ES-I3 (cell line): ENCODE results near the gene SHH.

Experiments
- H3K36me3 ChIP-seq: 2 replicates; pipeline ENCODE4 v1.6.1; 2013; ENCODE audit warnings: mild to moderate bottlenecking, low read length, control low read depth, moderate library complexity; ENCODE audit not compliant: insufficient read depth
- H3K4me1 ChIP-seq: 2 replicates; pipeline ENCODE4 v1.6.1; 2013; ENCODE audit warnings: mild to moderate bottlenecking, control low read depth, low read length; ENCODE audit not compliant: insufficient read depth
- H3K9ac ChIP-seq: 2 replicates; pipeline ENCODE4 v1.6.1; 2013; ENCODE audit warnings: low read depth, mild to moderate bottlenecking, low read length, moderate library complexity
- H3K9me3 ChIP-seq: 2 replicates; pipeline ENCODE4 v1.6.1; 2013; ENCODE audit warnings: mild to moderate bottlenecking, low read length, moderate library complexity; ENCODE audit not compliant: control insufficient read depth, insufficient read depth

The SHH gene

DNA sequence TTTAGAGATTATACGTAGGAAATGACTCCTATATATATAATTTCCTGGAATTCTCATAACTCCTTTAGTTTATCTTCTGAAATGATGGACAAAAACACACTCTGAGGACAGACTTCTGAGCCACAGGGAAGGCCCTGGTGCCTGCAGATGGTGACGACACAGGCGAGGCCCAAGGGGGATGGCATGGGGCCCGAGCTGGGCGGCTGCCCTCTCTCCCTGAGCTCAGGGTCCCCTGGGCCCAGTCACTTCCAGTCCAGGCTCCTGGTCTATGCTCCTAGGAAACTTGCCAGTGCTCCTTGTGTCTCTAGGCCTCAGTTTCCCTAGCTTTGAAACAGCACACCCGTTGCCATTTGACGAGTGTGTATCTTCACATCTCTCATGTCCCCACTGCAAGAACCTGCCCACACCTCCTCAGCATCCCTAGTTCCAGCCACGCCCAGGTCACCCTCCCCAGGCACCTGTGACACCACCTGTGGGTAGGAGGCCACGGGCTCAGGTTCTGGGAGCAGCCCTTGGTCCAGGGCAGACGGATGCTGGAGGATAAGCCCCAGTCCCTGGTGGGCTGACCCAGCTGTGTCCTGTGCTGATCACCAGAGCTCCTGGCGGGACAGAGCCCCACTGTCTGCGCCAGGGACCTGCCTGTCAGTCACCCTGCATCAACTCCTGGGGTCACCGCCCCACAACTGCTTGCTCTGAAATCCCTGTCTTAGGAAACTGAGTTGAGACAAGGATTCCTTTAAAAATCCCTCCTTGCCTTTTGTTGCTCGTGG, 23.4 kb upstream of the SHH start:
- no peaks in the 10 kb centered on the region for H3K4me1 ChIP-seq
- H3K9ac ChIP-seq: no peak overlapping the region
- no peaks in the 10 kb centered on the region for H3K36me3 ChIP-seq
- H3K9me3 ChIP-seq: no peaks in the 10 kb centered on the region

DNA sequence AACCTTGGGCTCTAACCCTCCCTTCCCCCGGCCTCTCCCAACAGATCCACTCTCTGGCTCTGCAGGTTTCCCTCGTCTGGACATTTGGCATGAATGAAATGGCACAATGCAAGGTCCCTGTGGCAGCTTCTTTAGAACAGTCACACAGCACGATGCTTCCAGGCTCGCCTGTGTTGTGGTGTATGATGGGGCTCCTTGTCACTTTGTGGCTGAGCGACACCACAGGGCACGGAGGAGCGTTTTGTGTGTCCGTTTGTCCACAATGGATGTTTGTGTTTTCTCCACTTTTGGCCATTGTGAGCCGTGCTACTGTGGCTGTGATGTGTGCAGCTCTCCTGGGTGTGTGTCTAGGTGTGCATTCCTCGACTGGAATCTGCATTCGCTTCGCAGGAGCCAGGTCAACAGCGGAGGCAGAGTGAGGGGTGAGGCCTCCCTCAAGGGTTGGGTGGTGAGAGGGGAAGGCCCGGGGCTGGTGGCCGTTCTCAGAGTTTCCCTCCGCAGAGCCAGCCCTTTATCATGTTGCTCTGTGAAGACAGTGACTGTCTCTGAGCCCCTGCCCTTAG, 22.3 kb upstream of the SHH start:
- Histone ChIP-seq H3K9me3 (no peaks in the 10 kb centered on the region), H3K9ac (no peak overlapping the region), H3K36me3 (no peaks in the 10 kb centered on the region), H3K4me1 (no peaks in the 10 kb centered on the region)

- no peaks in the 10 kb centered on the region for H3K9me3 ChIP-seq
These were observed 21.4 kb upstream of the SHH start for GRCh38 chr7:155833651-155834050.

GRCh38 chr7:155832581-155832981, 20.3 kb upstream of the SHH start:
- Histone ChIP-seq H3K36me3 (no peaks in the 10 kb centered on the region), H3K9ac (no peak overlapping the region), H3K4me1 (no peaks in the 10 kb centered on the region), H3K9me3 (no peaks in the 10 kb centered on the region)

More at GRCh38 chr7:155833651-155834050, 21.4 kb upstream of the SHH start:
- Histone ChIP-seq H3K4me1 (no peaks in the 10 kb centered on the region), H3K36me3 (no peaks in the 10 kb centered on the region), H3K9ac (no peak overlapping the region)

DNA sequence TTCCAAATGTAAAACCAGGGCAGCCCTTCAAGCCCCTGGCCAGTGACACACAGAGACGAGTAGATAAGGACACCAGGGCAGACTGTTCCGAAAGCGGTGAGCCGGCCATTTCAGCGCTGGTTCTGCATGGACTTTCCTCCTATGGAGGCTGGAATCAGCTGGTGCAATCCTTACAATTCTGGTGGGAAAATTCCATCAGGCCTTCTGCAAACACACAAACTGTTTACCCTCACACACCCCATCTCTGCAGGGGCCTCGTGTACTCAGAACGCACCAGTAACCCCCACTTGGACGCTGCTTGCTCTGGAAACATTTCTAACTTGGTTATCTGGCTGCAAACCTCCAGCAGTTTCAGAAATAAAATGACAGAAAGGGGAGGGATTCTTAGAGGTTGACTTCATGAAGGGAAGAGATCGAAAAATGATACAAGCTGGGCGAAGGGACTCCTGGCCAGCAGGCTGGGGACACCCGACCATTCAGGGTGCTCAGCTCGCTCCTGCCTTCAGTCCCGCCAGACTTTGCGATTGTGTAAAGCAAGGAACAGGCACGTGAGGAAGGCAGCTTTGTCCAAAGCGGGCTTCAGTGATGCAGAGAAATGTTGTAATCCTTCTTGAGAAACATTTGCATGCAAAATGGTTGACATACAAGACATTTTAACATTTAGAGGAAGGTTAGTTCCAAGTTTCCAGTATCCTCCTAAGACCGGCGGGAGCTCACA, 19.7 kb upstream of the SHH start:
- Histone ChIP-seq H3K9ac (no peak overlapping the region), H3K9me3 (no peaks in the 10 kb centered on the region), H3K36me3 (no peaks in the 10 kb centered on the region), H3K4me1 (no peaks in the 10 kb centered on the region)

DNA sequence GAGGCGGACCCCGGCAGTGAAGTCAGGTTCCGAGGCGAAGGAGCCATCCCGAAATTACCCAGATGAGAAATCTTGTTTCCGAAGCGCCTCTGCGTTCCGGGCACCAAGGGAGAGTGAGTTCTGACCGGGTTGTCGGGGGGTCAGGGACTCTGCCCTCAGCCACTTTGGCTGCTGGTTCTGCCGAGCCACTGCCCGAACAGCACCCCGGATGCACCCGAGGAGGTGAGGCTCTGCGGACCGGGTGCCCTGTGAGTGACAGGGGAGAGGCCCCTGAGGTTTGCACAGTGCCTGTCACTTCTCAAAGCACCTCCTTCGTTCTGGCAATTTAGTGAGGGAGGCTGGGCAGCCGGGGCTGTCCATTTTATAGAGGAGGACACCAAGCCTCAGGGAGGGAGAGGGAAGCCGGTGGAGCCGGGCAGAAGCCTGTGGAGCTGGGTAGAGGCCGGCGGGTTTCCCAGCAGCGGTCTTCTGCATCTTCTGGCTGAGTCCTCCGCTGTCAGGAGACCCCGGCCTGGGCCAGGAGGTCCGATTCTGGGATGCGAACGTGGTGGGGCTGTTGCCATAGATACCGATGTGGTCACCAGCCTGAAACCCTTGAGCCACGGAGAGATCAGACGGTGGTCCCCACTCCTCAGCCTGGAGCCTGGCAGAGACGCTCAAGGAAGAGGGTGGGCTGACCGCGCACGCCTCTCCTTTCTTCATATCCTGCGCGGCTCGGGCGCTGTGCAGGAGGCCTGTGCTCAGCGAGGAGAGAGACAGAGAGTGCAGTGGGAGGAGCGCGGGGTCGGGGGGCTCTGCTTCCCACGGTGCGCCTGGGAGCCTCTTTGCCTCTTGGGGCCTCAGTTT, 18.9 kb upstream of the SHH start:
- Histone ChIP-seq H3K9me3 (no peaks in the 10 kb centered on the region), H3K36me3 (no peaks in the 10 kb centered on the region), H3K9ac (no peak overlapping the region), H3K4me1 (no peaks in the 10 kb centered on the region)

DNA sequence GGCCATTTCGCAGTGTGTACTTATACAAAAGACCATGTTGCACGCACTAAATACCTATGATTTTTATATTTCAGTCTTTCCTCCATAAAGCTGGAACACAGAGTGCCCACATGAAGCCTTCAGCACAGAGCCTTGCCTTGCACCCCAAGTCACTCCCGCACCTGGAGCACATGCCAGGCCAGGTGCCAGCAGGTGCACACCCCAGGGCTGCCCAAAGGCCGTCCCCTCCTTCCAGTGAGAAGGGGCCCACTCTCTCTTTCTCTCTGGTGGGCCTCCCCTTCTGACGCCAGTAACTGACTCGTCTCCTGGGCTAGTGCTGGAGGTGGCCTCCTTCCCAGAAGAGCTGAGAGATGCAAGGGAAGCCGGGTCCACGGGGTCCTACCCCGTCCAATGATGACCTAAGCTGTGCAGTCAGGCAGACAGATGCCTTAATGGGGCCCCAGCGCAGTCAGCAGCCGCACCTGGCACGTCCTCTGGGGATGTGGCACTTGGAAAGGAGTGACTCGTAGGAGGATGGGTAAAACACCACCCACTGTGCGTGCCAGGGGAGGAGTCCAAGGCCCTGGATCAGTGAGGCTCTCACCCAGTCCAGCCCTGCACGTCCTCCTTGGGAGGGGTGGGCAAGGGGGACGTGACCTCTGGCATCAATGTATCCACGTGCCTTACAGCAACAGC, 17.7 kb upstream of the SHH start:
- no peaks in the 10 kb centered on the region for H3K9me3 ChIP-seq
- no peak overlapping the region for H3K9ac ChIP-seq
- H3K36me3 ChIP-seq: no peaks in the 10 kb centered on the region
- H3K4me1 ChIP-seq: no peaks in the 10 kb centered on the region

GRCh38 chr7:155825336-155825735, 13.1 kb upstream of the SHH start:
- no peaks in the 10 kb centered on the region for H3K36me3 ChIP-seq
- H3K9ac ChIP-seq: no peak overlapping the region
- no peaks in the 10 kb centered on the region for H3K9me3 ChIP-seq
- H3K4me1 ChIP-seq: no peaks in the 10 kb centered on the region

GRCh38 chr7:155824227-155824886, 12.1 kb upstream of the SHH start:
- no peaks in the 10 kb centered on the region for H3K9me3 ChIP-seq
- no peak overlapping the region for H3K9ac ChIP-seq
- H3K36me3 ChIP-seq: no peaks in the 10 kb centered on the region
- H3K4me1 ChIP-seq: no peaks in the 10 kb centered on the region

DNA sequence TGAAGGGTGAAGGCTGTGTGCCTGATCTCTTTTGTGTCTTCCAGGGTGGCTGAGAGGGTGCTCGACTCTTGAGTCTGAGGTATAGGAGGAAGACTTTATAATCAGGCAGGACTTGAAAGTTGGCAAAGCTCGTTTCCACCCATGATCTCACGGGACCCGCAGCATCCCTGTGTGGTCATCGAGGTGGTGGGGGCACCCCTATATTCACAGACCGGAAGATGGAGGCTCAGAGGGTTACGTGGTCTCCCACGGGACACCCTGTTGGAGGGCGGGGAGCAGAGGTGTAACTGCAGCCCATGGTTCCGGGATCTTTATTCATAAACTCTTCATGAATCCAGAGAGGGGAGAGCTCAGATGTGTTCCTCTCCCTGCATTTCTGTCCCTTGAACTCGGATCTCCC, 9.6 kb upstream of the SHH start:
- H3K36me3 ChIP-seq: no peaks in the 10 kb centered on the region
- no peak overlapping the region for H3K9ac ChIP-seq
- no peaks in the 10 kb centered on the region for H3K4me1 ChIP-seq
- H3K9me3 ChIP-seq: no peaks in the 10 kb centered on the region

GRCh38 chr7:155820788-155821187, 8.5 kb upstream of the SHH start:
- H3K9ac ChIP-seq: no peak overlapping the region
- no peaks in the 10 kb centered on the region for H3K9me3 ChIP-seq
- H3K36me3 ChIP-seq: no peaks in the 10 kb centered on the region
- no peaks in the 10 kb centered on the region for H3K4me1 ChIP-seq

DNA sequence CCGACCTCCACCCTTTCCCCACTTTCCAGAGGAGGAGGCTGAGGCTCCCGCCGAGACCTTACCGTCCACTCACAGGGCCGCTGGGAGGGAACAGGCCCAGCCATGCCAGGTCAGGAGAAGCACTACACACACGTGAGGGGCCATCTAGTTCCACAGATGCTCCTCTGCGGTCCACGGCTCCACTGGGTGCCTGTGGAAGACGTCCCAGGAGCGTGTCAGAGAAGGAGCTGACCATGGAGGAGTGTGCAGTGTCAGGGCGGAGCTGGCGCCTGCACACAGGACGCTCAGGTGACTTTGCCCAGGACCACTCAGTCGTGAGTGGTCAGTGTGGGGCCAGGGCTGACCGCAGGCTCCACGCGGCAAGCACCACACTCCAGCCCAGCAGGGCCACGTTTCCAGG, 8.0 kb upstream of the SHH start:
- Histone ChIP-seq H3K36me3 (no peaks in the 10 kb centered on the region), H3K4me1 (no peaks in the 10 kb centered on the region), H3K9ac (no peak overlapping the region), H3K9me3 (no peaks in the 10 kb centered on the region)

- no peaks in the 10 kb centered on the region for H3K4me1 ChIP-seq
- no peak overlapping the region for H3K9ac ChIP-seq
- H3K9me3 ChIP-seq: no peaks in the 10 kb centered on the region
- no peaks in the 10 kb centered on the region for H3K36me3 ChIP-seq
These were observed 6.9 kb upstream of the SHH start for GRCh38 chr7:155819186-155819585.

GRCh38 chr7:155818820-155819168, 6.5 kb upstream of the SHH start:
- H3K36me3 ChIP-seq: no peaks in the 10 kb centered on the region
- no peaks in the 10 kb centered on the region for H3K4me1 ChIP-seq
- no peaks in the 10 kb centered on the region for H3K9me3 ChIP-seq
- H3K9ac ChIP-seq: no peak overlapping the region
